Parathyroid adenoma (tissue), 2 donors: ENCODE results near the gene PANX2.

Experiments used
- H2AFZ ChIP-seq: fragments of 300-600 bp; sonication (generic); one replicate; pipeline ENCODE4 v1.7.0; 2017; ENCODE audit warnings: antibody characterized with exemption, mild to moderate bottlenecking
- H3K27ac ChIP-seq: fragments of 300-600 bp; sonication (generic); one replicate; pipeline ENCODE4 v1.7.0; 2017
- H3K27me3 ChIP-seq: fragments of 300-600 bp; sonication (generic); one replicate; pipeline ENCODE4 v1.7.0; 2017; ENCODE audit warnings: low read length; ENCODE audit not compliant: control insufficient read depth, insufficient read depth
- H3K36me3 ChIP-seq: fragments of 300-600 bp; sonication (generic); one replicate; pipeline ENCODE4 v1.7.0; 2017; ENCODE audit warnings: low read length; ENCODE audit not compliant: control insufficient read depth, insufficient read depth
- H3K4me1 ChIP-seq: fragments of 300-600 bp; sonication (generic); one replicate; pipeline ENCODE4 v1.7.0; 2017; ENCODE audit warnings: control low read depth
- H3K4me2 ChIP-seq: fragments of 300-600 bp; sonication (generic); one replicate; pipeline ENCODE4 v1.7.0; 2017; ENCODE audit warnings: low read length
- H3K4me3 ChIP-seq: fragments of 300-600 bp; sonication (generic); one replicate; pipeline ENCODE4 v1.7.0; 2017; ENCODE audit warnings: low read depth, low read length
- H3K79me2 ChIP-seq: fragments of 300-600 bp; sonication (generic); one replicate; pipeline ENCODE4 v1.7.0; 2017; ENCODE audit warnings: control low read depth
- H3K9ac ChIP-seq: fragments of 300-600 bp; sonication (generic); one replicate; pipeline ENCODE4 v1.7.0; 2017; ENCODE audit warnings: mild to moderate bottlenecking
- H3K9me3 ChIP-seq: fragments of 300-600 bp; sonication (generic); one replicate; pipeline ENCODE4 v1.7.0; 2017; ENCODE audit warnings: low read length; ENCODE audit not compliant: control insufficient read depth
- TF ChIP-seq, protein P1 (sequence below): fragments of 300-600 bp; sonication (generic); IDR thresholded peaks from one replicate; pipeline ENCODE4 v1.7.0; 2017; ENCODE audit warnings: antibody characterized with exemption, mild to moderate bottlenecking
- donor health status: primary hyperparathyroidism.

Gene PANX2

DNA sequence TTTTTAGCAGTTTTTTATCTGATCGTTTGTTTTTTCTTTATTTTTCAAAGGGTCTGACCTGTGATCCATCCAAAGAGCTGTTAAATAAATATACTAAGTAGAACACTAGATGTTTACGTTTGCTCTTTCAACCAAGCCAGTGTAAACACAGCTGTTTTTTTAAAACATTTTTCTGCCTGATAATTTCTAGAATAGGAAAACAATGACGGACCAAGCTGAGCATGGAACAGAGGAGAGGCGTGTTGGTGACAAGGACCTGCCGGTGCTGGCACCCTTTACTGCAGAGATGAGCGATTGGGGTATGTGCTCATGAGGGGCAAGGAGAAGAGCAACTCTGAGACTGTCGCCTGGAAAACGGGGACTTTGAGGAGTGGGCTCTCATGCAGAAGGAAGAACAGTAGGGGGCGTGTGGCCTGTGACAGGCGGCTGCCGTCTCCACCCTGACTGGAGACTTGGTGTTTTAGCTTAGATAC is 28.6 kb upstream of the PANX2 start:
- no peaks in the 10 kb centered on the region for H3K9me3 ChIP-seq
- no peaks in the 10 kb centered on the region for H3K36me3 ChIP-seq
- no peak overlapping the region for H3K27ac ChIP-seq
- H3K4me1 ChIP-seq = no peaks in the 10 kb centered on the region
- TF ChIP-seq, protein P1, sequence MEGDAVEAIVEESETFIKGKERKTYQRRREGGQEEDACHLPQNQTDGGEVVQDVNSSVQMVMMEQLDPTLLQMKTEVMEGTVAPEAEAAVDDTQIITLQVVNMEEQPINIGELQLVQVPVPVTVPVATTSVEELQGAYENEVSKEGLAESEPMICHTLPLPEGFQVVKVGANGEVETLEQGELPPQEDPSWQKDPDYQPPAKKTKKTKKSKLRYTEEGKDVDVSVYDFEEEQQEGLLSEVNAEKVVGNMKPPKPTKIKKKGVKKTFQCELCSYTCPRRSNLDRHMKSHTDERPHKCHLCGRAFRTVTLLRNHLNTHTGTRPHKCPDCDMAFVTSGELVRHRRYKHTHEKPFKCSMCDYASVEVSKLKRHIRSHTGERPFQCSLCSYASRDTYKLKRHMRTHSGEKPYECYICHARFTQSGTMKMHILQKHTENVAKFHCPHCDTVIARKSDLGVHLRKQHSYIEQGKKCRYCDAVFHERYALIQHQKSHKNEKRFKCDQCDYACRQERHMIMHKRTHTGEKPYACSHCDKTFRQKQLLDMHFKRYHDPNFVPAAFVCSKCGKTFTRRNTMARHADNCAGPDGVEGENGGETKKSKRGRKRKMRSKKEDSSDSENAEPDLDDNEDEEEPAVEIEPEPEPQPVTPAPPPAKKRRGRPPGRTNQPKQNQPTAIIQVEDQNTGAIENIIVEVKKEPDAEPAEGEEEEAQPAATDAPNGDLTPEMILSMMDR = no peak
- no peaks in the 10 kb centered on the region for H3K79me2 ChIP-seq
- H2AFZ ChIP-seq = no peak overlapping the region
- no peak overlapping the region for H3K4me2 ChIP-seq
- no peak overlapping the region for H3K9ac ChIP-seq
- H3K4me3 ChIP-seq = no peak overlapping the region
- H3K27me3 ChIP-seq = no peaks in the 10 kb centered on the region

DNA sequence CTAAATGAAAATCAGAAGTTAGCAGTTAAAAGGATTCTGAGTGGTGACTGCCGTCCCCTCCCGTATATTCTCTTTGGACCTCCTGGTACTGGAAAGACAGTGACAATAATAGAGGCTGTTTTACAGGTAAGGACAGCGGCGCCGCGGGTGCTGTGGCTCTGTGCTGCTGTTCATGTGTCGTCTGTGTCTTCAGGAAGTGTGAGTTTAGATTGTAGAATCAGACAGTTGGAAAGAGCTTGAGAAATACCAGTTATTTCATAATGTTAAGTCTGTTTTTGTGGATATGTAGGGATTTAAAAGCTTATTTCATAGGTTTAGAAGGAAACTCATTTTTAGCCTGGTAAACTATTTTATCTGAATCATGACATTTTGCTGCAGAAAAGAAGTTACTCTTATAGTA is 27.4 kb upstream of the PANX2 start:
- Histone ChIP-seq H3K27me3 (no peaks in the 10 kb centered on the region), H3K27ac (no peak overlapping the region), H3K4me2 (no peak overlapping the region), H3K36me3 (no peaks in the 10 kb centered on the region), H3K9ac (no peak overlapping the region), H3K4me3 (no peak overlapping the region), H3K4me1 (no peaks in the 10 kb centered on the region), H3K9me3 (no peaks in the 10 kb centered on the region), H2AFZ (no peak overlapping the region), H3K79me2 (no peaks in the 10 kb centered on the region)
- TF ChIP-seq, protein P1 = no peak

DNA sequence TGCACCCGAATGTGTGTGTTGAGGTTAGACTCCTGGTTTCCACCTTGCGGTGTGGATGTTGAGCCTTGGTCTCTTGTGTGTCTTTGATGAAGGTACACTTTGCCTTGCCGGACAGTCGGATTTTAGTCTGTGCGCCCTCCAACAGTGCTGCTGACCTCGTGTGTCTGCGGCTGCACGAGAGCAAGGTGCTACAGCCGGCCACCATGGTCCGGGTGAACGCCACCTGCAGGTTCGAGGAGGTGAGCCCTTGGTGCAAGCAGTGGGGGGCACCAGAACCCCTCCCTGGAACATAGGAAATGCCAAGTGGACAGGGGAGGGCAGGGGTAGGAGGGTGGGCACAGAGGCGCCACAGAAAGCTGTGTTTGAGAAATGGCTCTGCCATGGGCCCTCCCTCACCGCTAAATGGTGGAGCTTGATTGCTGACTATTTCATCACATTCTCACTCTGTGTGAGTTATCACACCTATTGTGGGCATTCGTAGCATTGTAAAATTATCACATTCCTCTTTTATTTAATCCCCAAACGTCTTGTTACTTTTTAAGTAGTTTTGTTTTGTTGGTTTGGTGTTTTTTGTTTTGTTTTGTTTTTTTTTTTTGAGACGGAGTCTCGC is 26.4 kb upstream of the PANX2 start:
- Histone ChIP-seq H3K27ac (no peak overlapping the region), H3K4me1 (no peaks in the 10 kb centered on the region), H3K36me3 (no peaks in the 10 kb centered on the region), H3K27me3 (no peaks in the 10 kb centered on the region), H3K4me2 (no peak overlapping the region), H2AFZ (no peak overlapping the region), H3K79me2 (no peaks in the 10 kb centered on the region), H3K9me3 (no peaks in the 10 kb centered on the region), H3K9ac (no peak overlapping the region), H3K4me3 (no peak overlapping the region)
- TF ChIP-seq, protein P1 = no peak

DNA sequence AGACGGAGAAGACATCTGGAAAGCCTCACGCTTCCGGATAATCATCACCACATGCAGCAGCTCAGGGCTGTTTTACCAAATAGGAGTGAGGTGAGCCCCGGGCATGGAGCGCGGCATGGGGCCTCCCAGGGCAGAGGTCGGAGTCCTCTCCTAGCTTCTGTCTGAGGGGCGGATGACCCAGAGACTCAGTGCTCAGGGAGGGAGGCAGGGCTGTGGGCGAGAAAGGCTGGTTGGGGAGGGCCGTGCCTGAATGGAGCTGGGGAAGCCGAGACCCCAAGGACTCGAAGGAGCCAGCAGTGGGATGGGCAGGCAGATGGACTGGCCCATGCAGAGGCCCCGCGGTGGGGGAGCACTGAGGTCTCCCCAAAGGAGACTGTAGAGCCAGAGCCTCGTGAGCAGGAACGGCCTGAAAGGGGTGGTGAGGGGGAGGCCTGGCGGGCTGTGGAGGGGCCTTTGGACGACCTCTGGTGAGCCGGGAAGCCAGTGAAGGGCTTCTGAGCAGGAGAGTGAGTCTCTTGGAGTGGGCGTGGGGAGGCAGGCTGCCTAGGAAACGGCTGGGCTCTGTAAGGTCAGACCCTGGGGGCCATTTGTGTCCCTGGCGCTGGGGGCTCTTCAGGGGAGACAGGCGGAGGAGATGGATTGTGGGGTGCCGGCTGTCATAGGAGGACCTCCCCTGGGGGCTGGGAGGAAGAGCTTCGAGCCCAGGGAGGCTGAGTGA is 24.7 kb upstream of the PANX2 start:
- Histone ChIP-seq H3K27ac (no peak overlapping the region), H3K4me3 (no peak overlapping the region), H2AFZ (no peak overlapping the region), H3K27me3 (no peaks in the 10 kb centered on the region), H3K9me3 (no peaks in the 10 kb centered on the region), H3K4me2 (no peak overlapping the region), H3K79me2 (no peaks in the 10 kb centered on the region), H3K36me3 (no peaks in the 10 kb centered on the region), H3K4me1 (no peaks in the 10 kb centered on the region), H3K9ac (no peak overlapping the region)
- TF ChIP-seq, protein P1 = no peak
